MM.1S (cell line): ENCODE measurements around the gene KLHDC10.

Source experiments
- DNase-seq: peaks from one replicate; pipeline ENCODE4 v3.0.0-alpha.2; 2015
- H2AFZ ChIP-seq: fragments of 300-600 bp; sonication (generic); 2 replicates; pipeline ENCODE4 v1.6.0; 2016; ENCODE audit warnings: antibody characterized with exemption, low read length
- H3F3A ChIP-seq: fragments of 300-600 bp; sonication (generic); 2 replicates; pipeline ENCODE4 v1.6.1; 2016; ENCODE audit warnings: mild to moderate bottlenecking, antibody characterized with exemption, low read length, moderate library complexity, mixed read lengths; ENCODE audit not compliant: insufficient read depth
- H3K27ac ChIP-seq: fragments of 300-600 bp; sonication (generic); 2 replicates; pipeline ENCODE4 v1.5.1; 2016; ENCODE audit warnings: mild to moderate bottlenecking, low read length
- H3K27me3 ChIP-seq: fragments of 300-600 bp; sonication (generic); replicated peaks from 2 replicates; pipeline ENCODE4 v1.6.0; 2016; ENCODE audit warnings: low read length; ENCODE audit not compliant: insufficient read depth
- H3K36me3 ChIP-seq: fragments of 300-600 bp; sonication (generic); replicated peaks from 2 replicates; pipeline ENCODE4 v1.6.1; 2016; ENCODE audit warnings: mild to moderate bottlenecking, low read length, mixed read lengths; ENCODE audit not compliant: insufficient read depth
- H3K4me1 ChIP-seq: fragments of 300-600 bp; sonication (generic); 2 replicates; pipeline ENCODE4 v1.6.1; 2016; ENCODE audit warnings: low read length, mixed read lengths
- H3K4me2 ChIP-seq: fragments of 300-600 bp; sonication (generic); 2 replicates; pipeline ENCODE4 v1.6.0; 2016; ENCODE audit warnings: low read depth, low read length
- H3K4me3 ChIP-seq: fragments of 300-600 bp; sonication (generic); 2 replicates; pipeline ENCODE4 v1.5.1; 2016; ENCODE audit warnings: low read length, mixed read lengths
- H3K79me2 ChIP-seq: fragments of 300-600 bp; sonication (generic); 2 replicates; pipeline ENCODE4 v1.6.1; 2016; ENCODE audit warnings: mixed run types, low read length, mixed read lengths
- H3K9ac ChIP-seq: fragments of 300-600 bp; sonication (generic); 2 replicates; pipeline ENCODE4 v1.6.1; 2016; ENCODE audit warnings: low read length, mixed read lengths
- H3K9me2 ChIP-seq: fragments of 300-600 bp; sonication (generic); replicated peaks from 2 replicates; pipeline ENCODE4 v1.6.1; 2016; ENCODE audit warnings: mild to moderate bottlenecking, low read length, mixed read lengths; ENCODE audit not compliant: insufficient read depth
- H3K9me3 ChIP-seq: fragments of 300-600 bp; sonication (generic); replicated peaks from 2 replicates; pipeline ENCODE4 v1.6.1; 2016; ENCODE audit warnings: mild to moderate bottlenecking, low read length, mixed read lengths; ENCODE audit not compliant: insufficient read depth
- H4K20me1 ChIP-seq: fragments of 300-600 bp; sonication (generic); 2 replicates; pipeline ENCODE4 v1.6.1; 2016; ENCODE audit warnings: mild to moderate bottlenecking, low read length, moderate library complexity, mixed read lengths; ENCODE audit not compliant: insufficient read depth
- EZH2 ChIP-seq: fragments of 300-600 bp; sonication (generic); optimal IDR thresholded peaks from 2 replicates; pipeline ENCODE3; 2017; ENCODE audit warnings: low read depth, mild to moderate bottlenecking, antibody characterized with exemption, low read length, mixed read lengths
- EZH2phosphoT487 ChIP-seq: fragments of 300-600 bp; sonication (generic); IDR thresholded peaks from 2 replicates; pipeline ENCODE4 v1.6.1; 2018; ENCODE audit warnings: antibody characterized with exemption, low read length
- TF ChIP-seq, protein P1 (sequence below): fragments of 300-600 bp; sonication (generic); IDR thresholded peaks from 2 replicates; pipeline ENCODE4 v1.5.1; 2016; ENCODE audit warnings: antibody characterized with exemption, low read length, mixed read lengths

KLHDC10 gene

DNA sequence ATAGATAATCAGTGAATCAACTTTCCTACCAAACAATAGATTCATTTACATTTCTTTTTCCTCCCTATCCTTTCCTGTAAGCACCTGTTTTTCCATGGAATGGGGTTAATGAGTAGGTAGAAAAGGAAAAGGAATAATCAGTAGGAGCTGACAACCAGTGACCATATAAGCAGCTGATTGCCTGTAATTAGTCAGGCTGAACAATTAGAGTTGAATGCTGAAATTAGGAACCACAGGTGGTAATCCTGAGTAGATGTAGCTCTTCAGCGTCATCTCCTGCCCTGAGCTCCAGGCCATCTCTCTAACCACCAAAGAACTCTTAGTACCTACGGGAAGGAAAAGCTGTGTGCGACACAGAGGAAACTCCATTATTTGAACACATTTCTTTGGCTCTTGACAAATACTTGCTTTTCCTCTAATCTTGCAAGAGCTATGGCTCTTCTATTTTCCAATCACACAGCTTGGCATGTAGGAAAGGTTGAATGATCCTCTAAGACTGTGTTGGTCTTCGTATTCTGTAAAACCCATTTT, 63.8 kb downstream of the KLHDC10 start:
- Histone ChIP-seq H3K4me1 (no peaks in the 10 kb centered on the region), H3K36me3 (no peaks in the 10 kb centered on the region), H3K4me3 (no peak overlapping the region), H4K20me1 (no peaks in the 10 kb centered on the region), H3K9me2 (no peaks in the 10 kb centered on the region), H3F3A (no peaks in the 10 kb centered on the region), H3K79me2 (no peaks in the 10 kb centered on the region), H3K9me3 (no peaks in the 10 kb centered on the region), H3K9ac (no peak overlapping the region), H3K4me2 (no peak overlapping the region), H3K27ac (no peak overlapping the region), H3K27me3 (no peaks in the 10 kb centered on the region), H2AFZ (no peak overlapping the region)
- TF ChIP-seq, protein P1, sequence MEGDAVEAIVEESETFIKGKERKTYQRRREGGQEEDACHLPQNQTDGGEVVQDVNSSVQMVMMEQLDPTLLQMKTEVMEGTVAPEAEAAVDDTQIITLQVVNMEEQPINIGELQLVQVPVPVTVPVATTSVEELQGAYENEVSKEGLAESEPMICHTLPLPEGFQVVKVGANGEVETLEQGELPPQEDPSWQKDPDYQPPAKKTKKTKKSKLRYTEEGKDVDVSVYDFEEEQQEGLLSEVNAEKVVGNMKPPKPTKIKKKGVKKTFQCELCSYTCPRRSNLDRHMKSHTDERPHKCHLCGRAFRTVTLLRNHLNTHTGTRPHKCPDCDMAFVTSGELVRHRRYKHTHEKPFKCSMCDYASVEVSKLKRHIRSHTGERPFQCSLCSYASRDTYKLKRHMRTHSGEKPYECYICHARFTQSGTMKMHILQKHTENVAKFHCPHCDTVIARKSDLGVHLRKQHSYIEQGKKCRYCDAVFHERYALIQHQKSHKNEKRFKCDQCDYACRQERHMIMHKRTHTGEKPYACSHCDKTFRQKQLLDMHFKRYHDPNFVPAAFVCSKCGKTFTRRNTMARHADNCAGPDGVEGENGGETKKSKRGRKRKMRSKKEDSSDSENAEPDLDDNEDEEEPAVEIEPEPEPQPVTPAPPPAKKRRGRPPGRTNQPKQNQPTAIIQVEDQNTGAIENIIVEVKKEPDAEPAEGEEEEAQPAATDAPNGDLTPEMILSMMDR: no peak
- no peak for TF ChIP-seq EZH2
- TF ChIP-seq EZH2phosphoT487: no peak
- DNase-seq: no peak

DNA sequence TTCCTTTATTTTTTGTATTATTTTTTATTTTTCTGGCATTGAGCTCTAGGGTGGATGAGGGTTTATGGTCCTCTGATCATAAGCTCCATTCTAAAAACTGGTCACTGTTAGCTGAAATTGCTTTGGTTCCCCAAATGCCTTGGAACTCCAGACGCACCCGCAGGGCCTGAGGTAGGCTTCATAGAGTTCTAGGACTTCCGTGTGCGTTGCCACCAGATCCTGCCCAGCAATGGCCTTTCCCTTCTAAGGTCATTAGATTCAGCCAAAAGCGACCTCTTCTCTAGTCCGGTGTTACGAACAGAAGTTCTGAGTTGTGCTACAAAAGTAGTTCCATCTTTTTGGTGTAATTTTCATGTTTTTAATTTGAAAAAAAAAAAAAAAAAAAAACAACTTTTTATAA, 64.4 kb downstream of the KLHDC10 start:
- Histone ChIP-seq H3K9ac (no peak overlapping the region), H3K4me3 (no peak overlapping the region), H3K4me2 (no peak overlapping the region), H3K27me3 (no peaks in the 10 kb centered on the region), H3K9me2 (no peaks in the 10 kb centered on the region), H3K36me3 (no peaks in the 10 kb centered on the region), H2AFZ (no peak overlapping the region), H3K4me1 (no peaks in the 10 kb centered on the region), H3K9me3 (no peaks in the 10 kb centered on the region), H4K20me1 (no peaks in the 10 kb centered on the region), H3F3A (no peaks in the 10 kb centered on the region), H3K27ac (no peak overlapping the region), H3K79me2 (no peaks in the 10 kb centered on the region)
- DNase-seq: no peak
- TF ChIP-seq EZH2 (no peak), EZH2phosphoT487 (no peak)
- TF ChIP-seq, protein P1: no peak

DNA sequence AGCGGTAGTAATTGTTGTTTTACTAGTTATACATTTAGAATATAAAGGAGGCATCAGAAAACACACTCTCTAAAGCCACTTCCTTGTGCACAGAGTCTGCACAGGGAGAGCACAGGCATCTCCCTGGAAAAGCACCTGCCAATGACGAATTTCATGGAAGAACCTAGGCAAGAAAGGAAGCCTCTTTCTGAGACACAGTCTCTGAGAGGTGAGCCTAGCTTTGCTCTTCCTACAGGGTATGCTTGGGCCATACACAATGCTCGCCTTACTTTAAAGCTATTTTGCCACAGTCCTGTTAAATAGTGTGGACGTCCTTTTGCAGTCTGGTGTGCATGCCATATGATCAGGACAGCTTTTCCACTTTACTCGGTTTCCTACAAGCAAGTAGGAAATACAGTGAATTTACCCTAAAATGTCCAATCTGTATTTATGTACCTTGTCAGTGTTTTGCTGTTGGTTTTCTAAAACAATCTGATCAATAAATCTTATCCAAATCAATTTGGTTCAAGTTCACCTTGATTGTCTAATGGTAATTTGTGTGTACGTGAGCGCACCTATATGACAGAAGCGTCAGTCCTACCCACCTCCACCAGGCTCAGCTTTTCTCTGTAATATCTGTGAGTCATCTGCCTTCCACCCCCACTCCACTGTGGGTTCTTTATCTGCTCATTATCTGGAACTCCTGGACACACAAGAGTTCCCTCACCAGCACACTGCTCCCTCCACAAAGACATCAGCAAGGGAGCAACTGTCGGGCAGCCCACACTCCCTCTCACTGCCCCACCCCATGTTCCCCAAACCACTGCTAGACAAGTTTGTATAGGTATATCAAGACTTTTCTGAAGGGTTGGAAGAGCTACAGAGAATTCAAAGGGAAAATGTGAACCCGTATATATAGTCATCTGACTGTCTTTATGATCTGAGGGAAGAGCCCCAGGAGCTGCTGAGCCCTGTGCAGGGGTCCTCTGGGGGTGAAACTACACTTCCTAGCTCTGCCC, 65.2 kb downstream of the KLHDC10 start:
- Histone ChIP-seq H3K4me1 (no peaks in the 10 kb centered on the region), H3K9ac (no peak overlapping the region), H3K36me3 (no peaks in the 10 kb centered on the region), H3K9me3 (no peaks in the 10 kb centered on the region), H3K79me2 (no peaks in the 10 kb centered on the region), H3K9me2 (no peaks in the 10 kb centered on the region), H2AFZ (no peak overlapping the region), H4K20me1 (no peaks in the 10 kb centered on the region), H3K4me2 (no peak overlapping the region), H3F3A (no peaks in the 10 kb centered on the region), H3K27me3 (no peaks in the 10 kb centered on the region), H3K27ac (no peak overlapping the region), H3K4me3 (no peak overlapping the region)
- TF ChIP-seq, protein P1: no peak
- no peak for TF ChIP-seq EZH2phosphoT487
- no peak for DNase-seq
